HEK293T (cell line): Measurements from ENCODE around the gene TMCO5A.
"Not testable (repeated sequence)": the region's sequence is repeated elsewhere in the genome, so short reads cannot be mapped to it uniquely, and the experiment has no call there.

ENCODE experiments used
- CTCF ChIA-PET: fragments of 350-600 bp; formaldehyde crosslinking; extraction: SDS; loops from one replicate; lab custom pipeline; 2021; ENCODE audit warnings: antibody characterized with exemption, inconsistent platforms; lab: Yijun Ruan, JAX
- POLR2A ChIA-PET: fragments of 350-600 bp; formaldehyde crosslinking; extraction: SDS; loops from one replicate; lab custom pipeline; 2020; ENCODE audit warnings: antibody characterized with exemption, inconsistent platforms; lab: Yijun Ruan, JAX
- DNase-seq: peaks from one replicate; pipeline ENCODE4 v3.0.0; 2012; ENCODE audit warnings: mixed read lengths; ENCODE audit errors: extremely low spot score
- ARNT ChIP-seq: fragments of 450-650 bp; IDR thresholded peaks from 2 replicates; pipeline ENCODE4 v1.6.1; 2017; ENCODE audit warnings: mild to moderate bottlenecking
- BHLHE40 ChIP-seq: fragments of 450-650 bp; IDR thresholded peaks from 2 replicates; pipeline ENCODE4 v1.6.1; 2016; ENCODE audit warnings: mild to moderate bottlenecking, moderate library complexity, borderline replicate concordance
- CTBP1 ChIP-seq: fragments of 450-650 bp; IDR thresholded peaks from 2 replicates; pipeline ENCODE4 v1.6.1; 2016; ENCODE audit warnings: borderline replicate concordance
- ELF4 ChIP-seq: fragments of 450-650 bp; IDR thresholded peaks from 2 replicates; pipeline ENCODE4 v1.6.1; 2017; ENCODE audit warnings: antibody characterized with exemption
- FOXA1 ChIP-seq: fragments of 450-650 bp; IDR thresholded peaks from 2 replicates; pipeline ENCODE4 v1.6.1; 2016; ENCODE audit warnings: mild to moderate bottlenecking
- FOXK2 ChIP-seq: fragments of 450-650 bp; IDR thresholded peaks from 2 replicates; pipeline ENCODE4 v1.6.1; 2016; ENCODE audit warnings: mild to moderate bottlenecking
- FOXM1 ChIP-seq: fragments of 450-650 bp; IDR thresholded peaks from 2 replicates; pipeline ENCODE4 v1.6.1; 2017; ENCODE audit warnings: mild to moderate bottlenecking, borderline replicate concordance
- HDGF ChIP-seq: fragments of 450-650 bp; IDR thresholded peaks from 2 replicates; pipeline ENCODE4 v1.6.1; 2017; ENCODE audit warnings: antibody characterized with exemption, borderline replicate concordance
- L3MBTL2 ChIP-seq: fragments of 450-650 bp; conservative IDR thresholded peaks from 2 replicates; pipeline ENCODE4 v1.6.1; 2016; ENCODE audit warnings: mild to moderate bottlenecking
- LEF1 ChIP-seq: fragments of 450-650 bp; IDR thresholded peaks from 2 replicates; pipeline ENCODE4 v1.6.1; 2017; ENCODE audit warnings: mild to moderate bottlenecking, borderline replicate concordance
- NFRKB ChIP-seq: fragments of 450-650 bp; IDR thresholded peaks from 2 replicates; pipeline ENCODE4 v1.6.1; 2016; ENCODE audit warnings: mild to moderate bottlenecking, moderate library complexity
- PKNOX1 ChIP-seq: fragments of 450-650 bp; IDR thresholded peaks from 2 replicates; pipeline ENCODE4 v1.6.1; 2016
- SP1 ChIP-seq: fragments of 450-650 bp; IDR thresholded peaks from 2 replicates; pipeline ENCODE4 v1.6.1; 2017
- SUZ12 ChIP-seq: fragments of 450-650 bp; IDR thresholded peaks from 2 replicates; pipeline ENCODE4 v1.6.1; 2016; ENCODE audit warnings: mild to moderate bottlenecking
- TARDBP ChIP-seq: fragments of 450-650 bp; IDR thresholded peaks from 2 replicates; pipeline ENCODE4 v1.6.1; 2016
- ZNF384 ChIP-seq: fragments of 450-650 bp; IDR thresholded peaks from 2 replicates; pipeline ENCODE4 v1.6.1; 2016

The TMCO5A gene

GRCh38 chr15:37933666-37934065 lies 774 bp upstream of the TMCO5A start:
- ChIA-PET CTCF (no interaction called here), POLR2A (no interaction called here)
- DNase-seq, result no peak
- TF ChIP-seq HDGF (no peak), CTBP1 (no peak), FOXK2 (no peak), ARNT (no peak), FOXM1 (no peak), L3MBTL2 (no peak), SUZ12 (no peak), ELF4 (no peak), NFRKB (no peak), FOXA1 (no peak), PKNOX1 (no peak), LEF1 (no peak), TARDBP (no peak), BHLHE40 (no peak), ZNF384 (no peak), SP1 (no peak)

DNA sequence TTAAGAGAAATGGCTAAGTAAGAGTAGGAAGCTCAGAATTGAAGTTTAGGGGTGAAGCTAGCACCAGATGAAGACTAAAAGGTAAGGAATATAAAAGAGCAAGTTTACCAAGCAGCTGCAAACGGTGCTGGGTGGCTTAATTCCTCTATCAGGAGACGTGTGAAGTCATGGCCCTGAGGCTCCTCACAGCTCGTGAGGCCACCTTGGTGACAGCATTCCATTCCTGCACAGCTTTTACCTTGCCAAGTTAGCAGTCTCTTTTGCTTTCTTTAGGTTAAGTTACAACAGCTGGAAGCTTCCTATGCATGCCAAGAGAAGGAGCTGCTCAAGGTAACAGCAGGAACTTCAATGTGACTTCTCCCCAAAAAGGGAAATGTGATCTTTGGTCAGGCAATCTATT lies 6.4 kb downstream of the TMCO5A start:
- DNase-seq, result no peak
- POLR2A ChIA-PET, result no interaction called here
- TF ChIP-seq ZNF384 (no peak), LEF1 (no peak), ELF4 (no peak), FOXK2 (no peak), NFRKB (no peak), HDGF (no peak), L3MBTL2 (no peak), FOXA1 (no peak), BHLHE40 (no peak), TARDBP (no peak), PKNOX1 (no peak), SP1 (no peak), CTBP1 (no peak), ARNT (no peak), FOXM1 (no peak), SUZ12 (no peak)
- CTCF ChIA-PET, result no interaction called here

DNA sequence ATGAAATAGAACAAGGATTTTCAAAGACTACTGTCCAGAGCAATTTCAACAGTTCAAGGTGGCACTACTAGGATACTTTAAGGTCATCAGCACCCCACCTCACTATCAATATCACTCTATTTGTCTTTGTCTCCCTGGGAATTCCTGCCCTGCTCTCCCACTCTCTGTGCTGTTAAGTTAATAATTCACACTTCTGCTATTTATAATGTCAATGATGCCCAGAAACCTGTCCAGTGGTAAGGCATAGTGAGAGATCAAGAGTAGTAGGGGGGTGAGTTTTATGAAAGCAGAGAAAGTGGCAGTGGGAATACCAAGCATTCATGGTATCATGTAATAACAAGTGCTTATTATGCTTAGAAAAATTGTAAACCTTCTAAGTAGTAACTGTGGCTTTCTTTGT lies 7.3 kb downstream of the TMCO5A start:
- TF ChIP-seq CTBP1 (no peak), LEF1 (no peak), HDGF (no peak), NFRKB (no peak), TARDBP (no peak), SP1 (no peak), FOXA1 (no peak), FOXM1 (no peak), L3MBTL2 (no peak), PKNOX1 (no peak), ELF4 (no peak), SUZ12 (no peak)
- CTCF ChIA-PET, result no interaction called here
- no peak for DNase-seq
- POLR2A ChIA-PET, result no interaction called here

GRCh38 chr15:37951999-37952398 lies 17.6 kb downstream of the TMCO5A start:
- POLR2A ChIA-PET, result no interaction called here
- TF ChIP-seq SP1 (no peak), BHLHE40 (no peak), FOXA1 (no peak), HDGF (no peak)
- CTCF ChIA-PET, result no interaction called here
- no peak for DNase-seq

- POLR2A ChIA-PET, DNase-seq, CTCF ChIA-PET: not testable (repeated sequence)
Measured at GRCh38 chr15:37960742-37961141, 26.3 kb downstream of the TMCO5A start.

- ChIA-PET CTCF (no interaction called here), POLR2A (no interaction called here)
- no peak for TF ChIP-seq HDGF
- no peak for TF ChIP-seq LEF1
- no peak for TF ChIP-seq SUZ12
- TF ChIP-seq ARNT, result no peak
- no peak for TF ChIP-seq FOXK2
- TF ChIP-seq L3MBTL2, result no peak
- TF ChIP-seq BHLHE40, result no peak
- no peak for TF ChIP-seq CTBP1
- TF ChIP-seq ZNF384, result no peak
- no peak for TF ChIP-seq ELF4
- TF ChIP-seq NFRKB, result no peak
- no peak for TF ChIP-seq TARDBP
- TF ChIP-seq FOXA1, result no peak
- TF ChIP-seq SP1, result no peak
- no peak for TF ChIP-seq PKNOX1
- no peak for TF ChIP-seq FOXM1
Measured at GRCh38 chr15:37967788-37968187, 33.3 kb downstream of the TMCO5A start.

More at GRCh38 chr15:37967788-37968187, 33.3 kb downstream of the TMCO5A start:
- DNase-seq, result no peak
